Right ventricle myocardium inferior (tissue), 1 donor: Measurements from ENCODE around the gene XPR1. TPM values are rescaled to one million over a fixed set of nuclear protein-coding genes. Genes with fewer than 3 reads are reported as not detected.

ENCODE experiments used
- ATAC-seq: fragments of 200-7000 bp; cut with Tn5 transposase; one replicate; pipeline ENCODE4 v1.9.1; 2020; ENCODE audit warnings: mild to moderate bottlenecking, moderate library complexity
- DNase-seq: peaks from one replicate; pipeline ENCODE4 v3.0.0; 2021; ENCODE audit errors: missing footprints
- intact Hi-C: fragments of 100-400 bp; cut with DNase I; formaldehyde crosslinking; loops from one replicate; pipeline ENCODE4 v1.11.0; 2022
- total RNA-seq: library from RNA; stranded (reverse); fragmentation: NEBNext Ultra II Directional; extraction: Animal tissue kit (Norgen Biotek cat#: 25700); gene quantifications from one replicate; pipeline ENCODE4 v1.2.1, GENCODE V29; 2021
- donor health status: DM: no; HTN: yes; CAD: no; lungs with severe emphysema.

XPR1 gene
- total RNA-seq, 1 donor from 2014 or later: 35.8 TPM

DNA sequence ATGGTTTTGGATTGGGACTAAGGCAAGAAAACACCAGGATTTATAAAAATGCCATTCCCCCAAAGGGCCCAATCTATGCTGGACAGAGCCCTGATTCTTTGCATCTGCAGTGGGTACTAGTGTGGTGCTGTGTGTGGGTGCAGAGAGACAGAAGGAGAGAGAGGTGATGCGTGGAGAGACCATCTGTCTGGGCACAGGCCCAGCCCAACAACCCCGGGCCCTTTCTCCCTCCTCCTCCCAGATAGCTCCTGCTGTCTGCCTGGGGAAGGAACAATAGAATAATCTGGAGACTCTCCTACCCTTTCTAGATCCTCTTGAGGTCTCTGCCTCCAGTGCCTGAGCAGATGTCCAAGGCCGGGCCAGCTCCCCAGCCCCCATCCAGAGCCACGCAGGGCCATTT, 296.0 kb downstream of the XPR1 start:
- no peak for ATAC-seq
- no peak for DNase-seq
- intact Hi-C loops: loop anchor here (5.0 kb wide), 2 partner anchors 94 to 224 kb away; partner anchors contain the start of gene STX6

GRCh38 chr1:180928331-180929230, 296.8 kb downstream of the XPR1 start:
- intact Hi-C loops: loop anchor here (5.0 kb wide), 2 partner anchors 94 to 224 kb away; partner anchors contain the start of gene STX6
- no peak for ATAC-seq
- DNase-seq: peak; percentile 13

DNA sequence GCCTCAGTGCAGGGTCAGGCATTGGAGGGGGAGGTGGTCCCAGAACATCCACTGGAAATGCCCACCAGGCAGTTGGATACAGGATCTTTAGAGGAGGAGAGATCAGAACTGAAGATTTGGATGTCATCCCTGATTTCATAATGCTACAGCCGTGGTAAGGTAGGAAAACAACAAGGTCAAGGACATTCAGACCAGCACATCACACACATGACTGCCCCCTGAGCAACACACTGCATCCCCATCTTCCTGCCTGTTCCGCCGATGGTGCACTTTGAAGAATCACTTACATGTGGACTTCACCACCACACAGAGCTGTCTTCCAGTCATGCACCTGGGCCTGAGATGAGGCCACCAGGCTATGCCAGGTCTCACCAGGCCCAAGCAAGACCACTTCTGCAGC, 297.6 kb downstream of the XPR1 start:
- ATAC-seq (no peak), DNase-seq (no peak)
- intact Hi-C loops: loop anchor here (5.0 kb wide), 2 partner anchors 93 to 223 kb away; partner anchors contain the start of gene STX6

GRCh38 chr1:180930687-180931086, 298.9 kb downstream of the XPR1 start:
- intact Hi-C loops: no loop called here
- DNase-seq (peak; percentile 68), ATAC-seq (no peak)

DNA sequence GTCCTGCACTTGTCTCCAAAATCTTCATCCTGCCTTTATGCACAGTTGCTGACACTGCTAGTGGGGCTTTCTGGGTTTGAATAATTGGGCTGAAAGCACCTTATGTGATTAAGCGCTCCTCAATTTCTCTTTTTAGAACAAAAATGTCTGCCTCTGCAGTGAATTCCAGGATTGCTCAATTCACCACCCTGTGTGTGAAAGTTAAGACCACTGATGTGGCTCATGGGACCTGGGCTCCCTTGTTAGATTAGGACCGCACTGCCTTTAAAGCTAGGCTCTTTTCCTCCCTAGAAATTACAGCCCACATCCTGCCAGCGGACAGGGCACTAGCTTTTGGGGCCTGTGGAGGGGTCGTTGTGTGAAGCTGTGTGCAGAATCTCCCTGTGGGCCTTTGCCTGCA, 299.7 kb downstream of the XPR1 start:
- intact Hi-C loops: no loop called here
- ATAC-seq (no peak), DNase-seq (no peak)

DNA sequence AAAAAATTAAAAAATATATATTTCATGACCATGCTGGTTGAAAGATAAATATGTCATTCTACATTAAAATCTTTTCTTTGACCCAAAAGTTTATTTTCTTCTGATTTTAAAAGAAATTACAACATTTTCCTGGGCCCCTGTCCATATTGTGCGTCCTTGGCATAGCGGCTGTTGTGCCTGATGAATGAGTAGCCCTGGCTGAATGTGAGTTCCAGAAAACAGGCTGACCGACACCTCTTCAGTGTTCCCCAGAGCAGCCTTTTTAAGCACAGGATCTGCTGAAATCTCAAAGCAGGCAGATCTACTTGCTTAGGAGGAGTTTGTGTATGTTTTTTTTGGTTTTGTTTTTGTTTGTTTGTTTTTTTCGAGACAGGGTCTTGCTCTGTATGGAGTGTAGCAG, 300.6 kb downstream of the XPR1 start:
- intact Hi-C loops: no loop called here
- ATAC-seq (no peak), DNase-seq (no peak)

GRCh38 chr1:180933141-180933540, 301.3 kb downstream of the XPR1 start:
- DNase-seq (no peak), ATAC-seq (no peak)
- intact Hi-C loops: no loop called here

DNA sequence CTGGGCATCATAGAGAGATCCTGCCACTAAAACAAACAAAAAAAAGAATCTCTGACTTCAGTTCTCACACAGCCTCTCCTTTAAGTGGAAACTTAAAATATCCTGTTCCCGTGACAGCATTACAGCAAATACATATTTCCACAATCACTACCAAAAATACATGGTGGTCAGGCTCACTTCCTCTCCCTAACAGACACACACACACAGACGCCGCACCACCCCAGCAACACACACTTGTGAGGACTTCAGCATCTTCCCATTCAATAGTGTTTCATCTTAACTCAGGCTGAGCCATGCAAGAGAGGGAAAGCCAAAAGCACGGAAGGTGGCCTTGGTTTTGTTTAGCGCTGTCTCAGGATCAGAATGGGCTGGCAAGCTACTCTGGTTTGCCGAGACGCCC, 302.7 kb downstream of the XPR1 start:
- intact Hi-C loops: no loop called here
- no peak for ATAC-seq
- no peak for DNase-seq

DNA sequence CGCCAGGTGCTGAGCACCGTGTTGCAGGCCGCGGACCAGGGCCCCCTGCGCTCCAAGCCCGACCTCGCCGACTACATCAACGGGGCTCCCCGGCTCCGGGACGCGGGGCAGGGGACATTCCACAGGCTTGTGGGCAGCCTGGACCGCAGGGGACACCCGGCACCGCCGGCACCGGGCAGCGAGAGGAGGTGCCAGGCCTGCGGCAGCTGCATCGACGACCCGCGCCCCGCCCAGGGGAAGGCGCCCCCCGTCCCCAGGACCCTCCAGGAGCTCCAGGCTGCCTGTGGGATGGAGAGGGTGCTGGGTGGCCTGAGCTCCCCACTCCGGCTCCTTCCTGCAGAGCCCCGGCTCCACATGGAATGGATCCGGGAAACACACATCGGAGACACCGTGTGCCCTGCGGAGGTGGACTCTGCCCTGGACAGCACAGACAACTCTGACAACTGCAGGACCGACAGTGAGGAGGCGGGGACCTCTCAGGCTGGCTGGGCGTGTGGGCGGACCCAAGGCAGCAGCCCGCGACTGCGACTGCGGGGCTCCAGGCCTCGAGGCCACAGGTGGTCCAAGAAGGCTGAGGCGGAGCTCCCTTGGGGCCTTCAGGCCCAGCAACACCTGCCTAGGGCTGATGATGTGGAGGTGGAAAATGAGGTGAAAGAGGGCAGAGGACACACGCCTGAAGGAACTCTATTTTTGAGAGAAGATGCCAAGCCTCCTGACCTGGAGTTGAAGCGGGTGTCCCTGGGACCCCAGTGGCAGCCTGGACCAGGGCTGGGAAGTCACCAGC, 303.7 kb downstream of the XPR1 start:
- ATAC-seq (no peak), DNase-seq (no peak)
- intact Hi-C loops: no loop called here

GRCh38 chr1:180936110-180937011, 304.5 kb downstream of the XPR1 start:
- DNase-seq (no peak), ATAC-seq (no peak)
- intact Hi-C loops: no loop called here

GRCh38 chr1:180937012-180937372, 305.2 kb downstream of the XPR1 start:
- DNase-seq (no peak), ATAC-seq (no peak)
- intact Hi-C loops: no loop called here

DNA sequence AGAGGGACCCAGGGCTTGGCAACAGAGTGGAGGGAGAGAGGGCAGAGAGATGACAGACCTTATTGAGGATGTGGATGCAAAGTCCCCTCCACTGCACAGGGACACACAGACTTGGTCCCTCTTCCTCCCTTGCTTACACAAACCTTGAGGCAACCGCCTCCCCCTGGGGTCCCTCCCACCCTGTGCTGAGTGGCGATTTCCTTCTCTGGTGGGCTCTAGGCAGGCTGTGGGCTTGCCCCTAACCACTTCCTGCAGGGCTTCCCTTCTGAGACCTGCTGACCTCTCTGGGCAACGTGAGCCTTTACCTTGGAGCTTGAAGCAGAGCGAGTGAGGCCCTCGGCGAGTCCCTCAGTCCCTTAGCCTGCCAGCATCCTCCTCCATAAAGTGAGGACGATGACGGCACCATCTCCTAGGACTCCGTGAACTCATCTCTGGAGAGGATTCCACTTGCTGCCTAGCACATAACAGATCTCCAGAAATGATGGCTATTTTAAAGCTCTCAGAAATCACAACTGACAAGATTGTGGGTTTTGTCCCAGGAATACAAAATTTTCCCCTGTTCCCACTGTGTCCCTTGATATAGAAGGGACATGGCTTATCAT, 305.9 kb downstream of the XPR1 start:
- ATAC-seq (no peak), DNase-seq (no peak)
- intact Hi-C loops: no loop called here

- ATAC-seq (no peak), DNase-seq (peak; percentile 50)
- intact Hi-C loops: no loop called here
Measured at GRCh38 chr1:180939073-180939710, 307.4 kb downstream of the XPR1 start.

- intact Hi-C loops: no loop called here
- ATAC-seq (no peak), DNase-seq (no peak)
Measured at GRCh38 chr1:180939711-180940103, 307.9 kb downstream of the XPR1 start.
